Panc1 (cell line): Measurements from ENCODE around the gene ISCA2. TPM values are rescaled to one million over a fixed set of nuclear protein-coding genes. Genes with fewer than 3 reads are reported as not detected.
"Not testable (repeated sequence)": the region's sequence is repeated elsewhere in the genome, so short reads cannot be mapped to it uniquely, and the experiment has no call there.

ENCODE experiments used
- ATAC-seq: fragments of 200-7000 bp; cut with Tn5 transposase; 2 replicates; pipeline ENCODE4 v1.9.1; 2020; ENCODE audit warnings: mild to moderate bottlenecking, moderate library complexity
- Bru-seq: library from RNA; stranded (reverse); fragments of 400-500 nt; gene quantifications from one replicate; lab custom pipeline; 2021; lab: Mats Ljungman, UMichigan
- BruChase-seq, 2 experiments: library from RNA; stranded (reverse); fragments of 400-500 nt; gene quantifications; one replicate each; lab custom pipeline; 2021; lab: Mats Ljungman, UMichigan
- BruUV-seq: library from RNA; stranded (reverse); fragments of 400-500 nt; replicated peaks from 2 replicates; lab custom pipeline; 2021; lab: Mats Ljungman, UMichigan
- CTCF ChIA-PET: fragments of 300-600 bp; sonication (Branson Sonifier 250); formaldehyde crosslinking; loops from one replicate; lab custom pipeline; 2022; ENCODE audit warnings: antibody characterized with exemption; lab: Charles Lee
- POLR2A ChIA-PET: fragments of 300-600 bp; sonication (Branson Sonifier 250); formaldehyde crosslinking; loops from one replicate; lab custom pipeline; 2022; ENCODE audit warnings: antibody characterized with exemption; lab: Charles Lee
- DNase-seq: peaks from one replicate; pipeline ENCODE4 v3.0.0-alpha.2; 2010; ENCODE audit warnings: low read depth, low spot score
- H3K27ac ChIP-seq: 2 replicates; pipeline ENCODE4 v1.5.1; 2011; ENCODE audit warnings: mild to moderate bottlenecking, low read length, inconsistent platforms
- H3K27me3 ChIP-seq: fragments of 200-500 bp; sonication (Bioruptor generic); 2 replicates; pipeline ENCODE4 v1.6.0; 2014; ENCODE audit warnings: low read length, inconsistent platforms; ENCODE audit not compliant: control insufficient read depth, insufficient read depth
- H3K36me3 ChIP-seq: fragments of 200-500 bp; sonication (Bioruptor generic); 2 replicates; pipeline ENCODE4 v1.5.1; 2014; ENCODE audit warnings: inconsistent platforms, mild to moderate bottlenecking, low read length, moderate library complexity; ENCODE audit not compliant: control insufficient read depth, insufficient read depth
- H3K4me1 ChIP-seq: 2 replicates; pipeline ENCODE4 v1.5.1; 2011; ENCODE audit warnings: inconsistent platforms, mild to moderate bottlenecking, low read length, moderate library complexity; ENCODE audit not compliant: control insufficient read depth, insufficient read depth
- H3K4me3 ChIP-seq, 2 experiments: 2 replicates each; pipeline ENCODE4 v1.5.1; 2011 to 2012; ENCODE audit warnings: low read depth in 2 of 2, low read length in 2 of 2, mild to moderate bottlenecking in 2 of 2, inconsistent platforms in 1 of 2, moderate library complexity in 1 of 2
- H3K9me3 ChIP-seq: fragments of 200-500 bp; sonication (Bioruptor generic); 2 replicates; pipeline ENCODE4 v1.5.1; 2014; ENCODE audit warnings: low read depth, mild to moderate bottlenecking, inconsistent platforms, low read length, moderate library complexity; ENCODE audit not compliant: control insufficient read depth, insufficient read depth
- POLR2AphosphoS5 ChIP-seq: IDR thresholded peaks from 2 replicates; pipeline ENCODE4 v1.6.1; 2012; ENCODE audit warnings: mild to moderate bottlenecking, low read depth, low read length, moderate library complexity
- SIN3A ChIP-seq: IDR thresholded peaks from 2 replicates; pipeline ENCODE4 v1.6.1; 2012; ENCODE audit warnings: low read depth, mild to moderate bottlenecking, low read length, moderate library complexity, borderline replicate concordance; ENCODE audit not compliant: insufficient read depth
- TCF7L2 ChIP-seq: IDR thresholded peaks from 2 replicates; pipeline ENCODE4 v1.6.1; 2011; ENCODE audit warnings: mild to moderate bottlenecking, low read depth, low read length, inconsistent platforms
- in situ Hi-C: cut with HindIII; loops from 2 replicates; pipeline ENCODE4 v1.10.0; 2016; ENCODE audit warnings: low sequenced_read_pairs, low pct_unique_long_range_greater_than_20kb
- intact Hi-C: fragments of 100-400 bp; cut with micrococcal nuclease; formaldehyde crosslinking; loops from one replicate; pipeline ENCODE4 v1.10.0; 2022; ENCODE audit not compliant: unreplicated experiment
- long read RNA-seq: library from polyadenylated mRNA; unstranded; transcript quantifications from one replicate; pipeline ENCODE4 v2.0.0, GENCODE V29; 2021; ENCODE audit not compliant: unreplicated experiment
- polyA plus RNA-seq: library from polyadenylated mRNA; unstranded; fragments of >200 nt; gene quantifications from one replicate; pipeline ENCODE4 v1.2.1, GENCODE V29; 2012; ENCODE audit warnings: missing spikeins; ENCODE audit not compliant: insufficient read length
- total RNA-seq: library from RNA; stranded (reverse); gene quantifications from one replicate; pipeline ENCODE4 v1.2.1, GENCODE V29; 2021; ENCODE audit not compliant: unreplicated experiment
- TF ChIP-seq, protein P1 (sequence below): fragments of 450-650 bp; IDR thresholded peaks from 2 replicates; pipeline ENCODE4 v1.5.1; 2017; ENCODE audit warnings: mild to moderate bottlenecking
- TF ChIP-seq, protein P2 (sequence below), 2 experiments: IDR thresholded peaks; 2 replicates each; pipeline ENCODE4 v1.6.1; 2011 to 2012; ENCODE audit warnings: low read depth in 2 of 2, control low read depth in 1 of 2, low read length in 1 of 2, mild to moderate bottlenecking in 1 of 2, moderate library complexity in 1 of 2; ENCODE audit not compliant: insufficient read depth in 1 of 2

Gene ISCA2, protein sequence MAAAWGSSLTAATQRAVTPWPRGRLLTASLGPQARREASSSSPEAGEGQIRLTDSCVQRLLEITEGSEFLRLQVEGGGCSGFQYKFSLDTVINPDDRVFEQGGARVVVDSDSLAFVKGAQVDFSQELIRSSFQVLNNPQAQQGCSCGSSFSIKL
- total RNA-seq: 26.1 TPM
- 23.0 TPM for polyA plus RNA-seq
- percentile 79 among the genes with signal in this experiment for Bru-seq, nascent RNA
- BruChase-seq, experiment 1, labeled RNA remaining after a 2-hour chase: percentile 72 among the genes with signal in this experiment
- BruChase-seq, experiment 2, labeled RNA remaining after a 6-hour chase: percentile 75 among the genes with signal in this experiment
- long read RNA-seq, transcript ISCA2-204 (4 exons, 2,626 nt): major isoform, 38 of 53 reads
- long read RNA-seq, partial matches to known transcripts: 3 of 53 reads
- long read RNA-seq, other reads (novel, unspliced or antisense): 12 of 53 reads

DNA sequence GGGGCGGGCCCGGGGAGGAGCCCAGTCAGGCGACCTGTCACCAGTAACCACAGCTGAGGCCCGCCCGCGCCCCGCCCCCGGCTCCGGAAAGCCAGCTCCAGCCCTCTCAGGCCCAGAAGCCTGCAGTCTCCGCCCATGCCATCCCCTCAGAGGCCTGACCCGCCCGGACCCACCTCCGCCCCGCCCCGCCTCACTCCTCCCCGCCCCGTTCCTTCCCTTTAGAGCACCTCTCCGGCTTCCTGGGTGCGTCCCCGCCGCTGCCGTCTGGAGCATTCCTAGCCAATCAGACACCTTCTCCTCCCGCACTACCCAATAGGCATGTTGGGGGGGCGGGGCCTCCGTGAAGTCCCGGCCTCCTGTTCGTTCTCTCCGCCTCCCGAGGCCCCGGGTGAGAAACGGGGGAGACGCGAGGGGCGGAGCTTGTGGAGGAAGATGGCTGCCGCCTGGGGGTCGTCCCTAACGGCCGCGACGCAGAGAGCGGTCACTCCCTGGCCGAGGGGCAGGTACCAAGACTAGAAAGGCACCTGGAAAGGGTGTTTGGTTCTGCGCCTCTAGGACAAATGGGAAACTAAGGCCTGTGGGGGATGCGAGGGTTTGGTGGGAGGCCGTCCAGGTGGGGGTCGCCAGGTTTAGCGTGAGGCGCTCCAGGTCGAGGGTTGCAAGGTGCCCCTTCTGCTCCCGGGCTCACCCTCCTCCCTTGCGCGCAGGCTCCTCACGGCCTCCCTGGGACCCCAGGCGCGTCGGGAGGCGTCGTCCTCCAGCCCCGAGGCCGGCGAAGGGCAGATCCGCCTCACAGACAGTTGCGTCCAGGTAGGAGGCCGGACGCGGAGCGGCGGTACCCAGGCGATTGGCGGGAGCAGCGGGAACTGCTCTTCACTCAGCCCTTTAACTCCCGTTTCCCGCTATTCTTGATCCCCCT is at the start of gene ISCA2:
Gene ISCA2, plus strand, starts transcription at position 423 of the 919 bp plus-strand sequence. Its CDS starts 10 bp downstream, at position 433.
- CTCF ChIA-PET: interaction anchor here (0.7 kb wide), 1 partner anchor 21 kb away, joined by 3 read pairs; no protein-coding TSS in a partner anchor
- peak; percentile 96 for ATAC-seq
- H3K9me3 ChIP-seq: no peaks in the 10 kb centered on the region
- H3K4me1 ChIP-seq: peaks cover 9% of the 10 kb centered on the region
- peak within 1 kb of the TSS; percentile 85 for H3K27ac ChIP-seq
- DNase-seq: peak; percentile 82
- POLR2A ChIA-PET: interaction anchor here (0.6 to 0.8 kb wide), 2 partner anchors 28 to 1159 kb away, joined by 4 to 13 read pairs; no protein-coding TSS in a partner anchor
- H3K4me3 ChIP-seq: peak within 1 kb of the TSS; percentile 87 to 91
- no TSS peak for BruUV-seq
- intact Hi-C loops (no loop called here), in situ Hi-C loops (no loop called here)
- peaks cover 3% of the 10 kb centered on the region; the same call in 1 of the 2 replicates for H3K36me3 ChIP-seq
- TF ChIP-seq, protein P1, sequence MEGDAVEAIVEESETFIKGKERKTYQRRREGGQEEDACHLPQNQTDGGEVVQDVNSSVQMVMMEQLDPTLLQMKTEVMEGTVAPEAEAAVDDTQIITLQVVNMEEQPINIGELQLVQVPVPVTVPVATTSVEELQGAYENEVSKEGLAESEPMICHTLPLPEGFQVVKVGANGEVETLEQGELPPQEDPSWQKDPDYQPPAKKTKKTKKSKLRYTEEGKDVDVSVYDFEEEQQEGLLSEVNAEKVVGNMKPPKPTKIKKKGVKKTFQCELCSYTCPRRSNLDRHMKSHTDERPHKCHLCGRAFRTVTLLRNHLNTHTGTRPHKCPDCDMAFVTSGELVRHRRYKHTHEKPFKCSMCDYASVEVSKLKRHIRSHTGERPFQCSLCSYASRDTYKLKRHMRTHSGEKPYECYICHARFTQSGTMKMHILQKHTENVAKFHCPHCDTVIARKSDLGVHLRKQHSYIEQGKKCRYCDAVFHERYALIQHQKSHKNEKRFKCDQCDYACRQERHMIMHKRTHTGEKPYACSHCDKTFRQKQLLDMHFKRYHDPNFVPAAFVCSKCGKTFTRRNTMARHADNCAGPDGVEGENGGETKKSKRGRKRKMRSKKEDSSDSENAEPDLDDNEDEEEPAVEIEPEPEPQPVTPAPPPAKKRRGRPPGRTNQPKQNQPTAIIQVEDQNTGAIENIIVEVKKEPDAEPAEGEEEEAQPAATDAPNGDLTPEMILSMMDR: no peak
- TF ChIP-seq SIN3A: no peak
- TF ChIP-seq POLR2AphosphoS5: peak; percentile 65; the same call in 1 of the 2 replicates
- TF ChIP-seq TCF7L2: no peak
- no peaks in the 10 kb centered on the region for H3K27me3 ChIP-seq

DNA sequence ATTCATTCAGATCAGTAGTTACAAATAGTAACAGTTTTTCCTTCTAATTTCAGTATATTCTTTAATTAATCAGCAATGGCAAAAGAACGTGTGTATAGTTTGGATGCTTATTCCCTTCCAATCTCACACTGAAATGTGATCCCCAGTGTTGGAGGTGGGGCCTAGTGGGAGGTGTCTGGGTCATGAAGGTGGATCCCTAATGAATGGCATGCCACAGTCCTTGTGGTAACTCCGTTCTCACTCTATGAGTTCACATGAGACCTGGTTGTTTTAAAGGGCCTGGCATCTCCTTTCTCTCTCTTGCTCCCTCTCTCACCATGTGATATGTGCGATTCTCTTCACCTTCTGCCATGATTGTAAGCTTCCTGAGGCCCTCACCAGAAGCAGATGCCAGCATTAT is 48.7 kb upstream of the ISCA2 start:
- no peak overlapping the region for H3K27ac ChIP-seq
- no peak for DNase-seq
- no peaks in the 10 kb centered on the region for H3K4me1 ChIP-seq
- no peak overlapping the region for H3K4me3 ChIP-seq
- intact Hi-C loops: no loop called here
- TF ChIP-seq, protein P1: no peak
- TF ChIP-seq SIN3A (no peak), TCF7L2 (no peak), POLR2AphosphoS5 (no peak)
- TF ChIP-seq, protein P2, sequence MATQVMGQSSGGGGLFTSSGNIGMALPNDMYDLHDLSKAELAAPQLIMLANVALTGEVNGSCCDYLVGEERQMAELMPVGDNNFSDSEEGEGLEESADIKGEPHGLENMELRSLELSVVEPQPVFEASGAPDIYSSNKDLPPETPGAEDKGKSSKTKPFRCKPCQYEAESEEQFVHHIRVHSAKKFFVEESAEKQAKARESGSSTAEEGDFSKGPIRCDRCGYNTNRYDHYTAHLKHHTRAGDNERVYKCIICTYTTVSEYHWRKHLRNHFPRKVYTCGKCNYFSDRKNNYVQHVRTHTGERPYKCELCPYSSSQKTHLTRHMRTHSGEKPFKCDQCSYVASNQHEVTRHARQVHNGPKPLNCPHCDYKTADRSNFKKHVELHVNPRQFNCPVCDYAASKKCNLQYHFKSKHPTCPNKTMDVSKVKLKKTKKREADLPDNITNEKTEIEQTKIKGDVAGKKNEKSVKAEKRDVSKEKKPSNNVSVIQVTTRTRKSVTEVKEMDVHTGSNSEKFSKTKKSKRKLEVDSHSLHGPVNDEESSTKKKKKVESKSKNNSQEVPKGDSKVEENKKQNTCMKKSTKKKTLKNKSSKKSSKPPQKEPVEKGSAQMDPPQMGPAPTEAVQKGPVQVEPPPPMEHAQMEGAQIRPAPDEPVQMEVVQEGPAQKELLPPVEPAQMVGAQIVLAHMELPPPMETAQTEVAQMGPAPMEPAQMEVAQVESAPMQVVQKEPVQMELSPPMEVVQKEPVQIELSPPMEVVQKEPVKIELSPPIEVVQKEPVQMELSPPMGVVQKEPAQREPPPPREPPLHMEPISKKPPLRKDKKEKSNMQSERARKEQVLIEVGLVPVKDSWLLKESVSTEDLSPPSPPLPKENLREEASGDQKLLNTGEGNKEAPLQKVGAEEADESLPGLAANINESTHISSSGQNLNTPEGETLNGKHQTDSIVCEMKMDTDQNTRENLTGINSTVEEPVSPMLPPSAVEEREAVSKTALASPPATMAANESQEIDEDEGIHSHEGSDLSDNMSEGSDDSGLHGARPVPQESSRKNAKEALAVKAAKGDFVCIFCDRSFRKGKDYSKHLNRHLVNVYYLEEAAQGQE (IDR thresholded peaks at IDR 0.05; ENCODE audit: insufficient read depth in 1 of 2, low read depth in 2 of 2, low read length in 1 of 2): no peak
- H3K36me3 ChIP-seq: no peaks in the 10 kb centered on the region
- no peak for ATAC-seq
- in situ Hi-C loops: no loop called here
- ChIA-PET CTCF (no interaction called here), POLR2A (no interaction called here)
- BruUV-seq: no TSS peak
- H3K27me3 ChIP-seq: peaks cover 9% of the 10 kb centered on the region
- H3K9me3 ChIP-seq: no peaks in the 10 kb centered on the region

- H3K4me3 ChIP-seq, H3K4me1 ChIP-seq, H3K27me3 ChIP-seq, H3K27ac ChIP-seq, CTCF ChIA-PET, BruUV-seq, H3K9me3 ChIP-seq, ATAC-seq, POLR2A ChIA-PET, intact Hi-C loops, DNase-seq, in situ Hi-C loops, H3K36me3 ChIP-seq: not testable (repeated sequence)
Measured at GRCh38 chr14:74454397-74454796, 39.2 kb upstream of the ISCA2 start.
